GM23248 (cell line): ENCODE results near the gene ARHGAP26.

Source experiments
- EZH2 ChIP-seq: fragments of 200-600 bp; sonication (generic); IDR thresholded peaks from 2 replicates; pipeline ENCODE4 v1.6.1; 2018; ENCODE audit warnings: antibody characterized with exemption, mild to moderate bottlenecking; ENCODE audit not compliant: insufficient read depth, poor library complexity, severe bottlenecking
- EZH2phosphoT487 ChIP-seq: fragments of 200-600 bp; sonication (generic); IDR thresholded peaks from 2 replicates; pipeline ENCODE4 v1.6.1; 2018; ENCODE audit warnings: antibody characterized with exemption, moderate library complexity, mild to moderate bottlenecking, low read depth; ENCODE audit not compliant: insufficient read depth

GRCh38 chr5:142908659-142909058 is 138.5 kb downstream of the ARHGAP26 start:
- TF ChIP-seq EZH2phosphoT487: no peak
- TF ChIP-seq EZH2: no peak
